CD4-positive, alpha-beta T cell (primary cell): ENCODE data around the gene INPP4B. TPM values are rescaled to one million over a fixed set of nuclear protein-coding genes. Genes with fewer than 3 reads are reported as not detected.

Experiments used
- ATAC-seq: fragments of 200-7000 bp; cut with Tn5 transposase; one replicate; pipeline ENCODE4 v1.10.0; 2022; ENCODE audit warnings: mild to moderate bottlenecking; ENCODE audit not compliant: poor library complexity
- CTCF ChIA-PET: fragments of 350-600 bp; sonication (Branson Sonifier 250); formaldehyde crosslinking; loops from one replicate; lab custom pipeline; 2021; ENCODE audit warnings: antibody characterized with exemption, inconsistent platforms; lab: Charles Lee
- POLR2A ChIA-PET: fragments of 350-600 bp; sonication (Branson Sonifier 250); formaldehyde crosslinking; loops from one replicate; lab custom pipeline; 2021; ENCODE audit warnings: antibody characterized with exemption, inconsistent platforms; lab: Charles Lee
- DNase-seq, 14 experiments: peaks; one replicate each; pipeline ENCODE4 v3.0.0-alpha.2; 2013 to 2020; ENCODE audit warnings: mixed read lengths in 2 of 14
- H3K27ac ChIP-seq, 2 donors: one replicate each; pipeline versions ENCODE4 v1.5.1 to v1.7.0; 2013; ENCODE audit warnings: low read length in 2 of 2, low read depth in 1 of 2, mild to moderate bottlenecking in 1 of 2
- H3K27me3 ChIP-seq, 2 experiments: 1 replicate in 1 of 2; 2 replicates in 1 of 2; pipeline versions ENCODE4 v1.6.1 to v1.7.0; 2013; ENCODE audit warnings: low read length in 2 of 2, control low read depth in 1 of 2, mild to moderate bottlenecking in 1 of 2, moderate library complexity in 1 of 2; ENCODE audit not compliant: insufficient read depth in 2 of 2, control insufficient read depth in 1 of 2
- H3K36me3 ChIP-seq: one replicate; pipeline ENCODE4 v1.6.1; 2013; ENCODE audit warnings: low read length, control low read depth; ENCODE audit not compliant: insufficient read depth
- H3K4me1 ChIP-seq: one replicate; pipeline ENCODE4 v1.6.1; 2013; ENCODE audit warnings: low read length, control low read depth; ENCODE audit not compliant: insufficient read depth
- H3K4me3 ChIP-seq: one replicate; pipeline ENCODE4 v1.5.1; 2013; ENCODE audit warnings: mild to moderate bottlenecking, low read length, moderate library complexity
- H3K9me3 ChIP-seq, 2 experiments: 1 replicate in 1 of 2; 2 replicates in 1 of 2; pipeline versions ENCODE4 v1.6.1 to v1.7.0; 2013; ENCODE audit warnings: low read length in 2 of 2, mild to moderate bottlenecking in 2 of 2, control low read depth in 1 of 2, moderate library complexity in 1 of 2; ENCODE audit not compliant: control insufficient read depth in 1 of 2, insufficient read depth in 1 of 2
- H3K27ac Mint-ChIP-seq: one replicate; pipeline ENCODE4 v1.8.0; 2020; ENCODE audit warnings: mixed read lengths
- H3K27me3 Mint-ChIP-seq: one replicate; pipeline ENCODE4 v1.8.0; 2021; ENCODE audit warnings: mixed read lengths
- H3K36me3 Mint-ChIP-seq: one replicate; pipeline ENCODE4 v1.8.0; 2021; ENCODE audit warnings: low read depth, mixed read lengths
- H3K4me1 Mint-ChIP-seq: one replicate; pipeline ENCODE4 v1.8.0; 2021; ENCODE audit warnings: low read depth, mixed read lengths
- H3K4me3 Mint-ChIP-seq: one replicate; pipeline ENCODE4 v1.8.0; 2020; ENCODE audit warnings: mild to moderate bottlenecking, mixed read lengths
- H3K9me3 Mint-ChIP-seq: one replicate; pipeline ENCODE4 v1.8.0; 2020; ENCODE audit warnings: mixed read lengths
- CTCF ChIP-seq: fragments of 200-600 bp; IDR thresholded peaks from one replicate; pipeline ENCODE4 v1.8.0; 2022; ENCODE audit warnings: antibody characterized with exemption, mild to moderate bottlenecking
- intact Hi-C, 2 experiments: fragments of 100-400 bp; cut with DNase I in 1 of 2; cut with micrococcal nuclease in 1 of 2; formaldehyde crosslinking; loops; one replicate each; pipeline versions ENCODE4 v1.15.1 to v1.9.0; 2023 to 2025; cut with DNase I, micrococcal nuclease
- total RNA-seq, 174 experiments: library from RNA in 2 of 174; stranded (reverse) in 2 of 174; gene quantifications; one replicate each; pipeline ENCODE4 v1.2.3 and lab custom pipeline; 2021 to 2026

INPP4B gene
- total RNA-seq, 2 experiments from 2014 or later = 50.7 to 53.8 TPM

- no peak overlapping the region for H3K27ac ChIP-seq
- no peaks in the 10 kb centered on the region for H3K4me1 ChIP-seq
- DNase-seq (no peak), ATAC-seq (no peak)
- Mint-ChIP-seq H3K27ac (no peak overlapping the region), H3K36me3 (no peaks in the 10 kb centered on the region), H3K27me3 (no peaks in the 10 kb centered on the region), H3K9me3 (no peaks in the 10 kb centered on the region), H3K4me1 (no peaks in the 10 kb centered on the region), H3K4me3 (no peak overlapping the region)
- intact Hi-C loops = no loop called here
- no peak for TF ChIP-seq CTCF
- no peak overlapping the region for H3K4me3 ChIP-seq
- CTCF ChIA-PET = interaction anchor here (0.7 kb wide), 1 partner anchor 1043 kb away, joined by 4 read pairs; no protein-coding TSS in a partner anchor
- no peaks in the 10 kb centered on the region for H3K9me3 ChIP-seq
- H3K27me3 ChIP-seq = peaks cover 0 to 5% of the 10 kb centered on the region in 2 experiments
- POLR2A ChIA-PET = no interaction called here
- H3K36me3 ChIP-seq = no peaks in the 10 kb centered on the region
Measured at GRCh38 chr4:142883040-142883832, 37.1 kb upstream of the INPP4B start.

GRCh38 chr4:142882159-142882558 is 36.1 kb upstream of the INPP4B start:
- Histone ChIP-seq H3K36me3 (no peaks in the 10 kb centered on the region), H3K27ac (no peak overlapping the region), H3K9me3 (no peaks in the 10 kb centered on the region), H3K27me3 (peaks cover 0 to 5% of the 10 kb centered on the region in 2 experiments), H3K4me3 (no peak overlapping the region), H3K4me1 (no peaks in the 10 kb centered on the region)
- no peak overlapping the region for H3K27ac Mint-ChIP-seq
- H3K4me1 Mint-ChIP-seq = no peaks in the 10 kb centered on the region
- ATAC-seq = no peak
- no peaks in the 10 kb centered on the region for H3K9me3 Mint-ChIP-seq
- ChIA-PET CTCF (no interaction called here), POLR2A (no interaction called here)
- no peaks in the 10 kb centered on the region for H3K36me3 Mint-ChIP-seq
- no peak for DNase-seq
- TF ChIP-seq CTCF = no peak
- H3K4me3 Mint-ChIP-seq = no peak overlapping the region
- intact Hi-C loops = no loop called here
- no peaks in the 10 kb centered on the region for H3K27me3 Mint-ChIP-seq

GRCh38 chr4:142881331-142881730 is 35.2 kb upstream of the INPP4B start:
- ChIA-PET CTCF (no interaction called here), POLR2A (no interaction called here)
- Histone ChIP-seq H3K9me3 (no peaks in the 10 kb centered on the region), H3K4me1 (no peaks in the 10 kb centered on the region), H3K27ac (no peak overlapping the region), H3K27me3 (peaks cover 0 to 5% of the 10 kb centered on the region in 2 experiments), H3K4me3 (no peak overlapping the region), H3K36me3 (no peaks in the 10 kb centered on the region)
- H3K27ac Mint-ChIP-seq = no peak overlapping the region
- H3K4me3 Mint-ChIP-seq = no peak overlapping the region
- no peaks in the 10 kb centered on the region for H3K36me3 Mint-ChIP-seq
- no peak for TF ChIP-seq CTCF
- DNase-seq (no peak), ATAC-seq (no peak)
- H3K9me3 Mint-ChIP-seq = no peaks in the 10 kb centered on the region
- no peaks in the 10 kb centered on the region for H3K27me3 Mint-ChIP-seq
- intact Hi-C loops = no loop called here
- H3K4me1 Mint-ChIP-seq = no peaks in the 10 kb centered on the region
